SW 1271 (cell line): ENCODE measurements around the gene COG7.
"Not testable (repeated sequence)": the region's sequence is repeated elsewhere in the genome, so short reads cannot be mapped to it uniquely, and the experiment has no call there.

ENCODE experiments used
- DNase-seq, 2 experiments: peaks; one replicate each; lab custom pipeline; 2025; lab: John Stamatoyannopoulos, UW

Gene COG7

GRCh38 chr16:23409522-23409921 lies 43.5 kb downstream of the COG7 start:
- no peak for DNase-seq

GRCh38 chr16:23408823-23409298 lies 44.1 kb downstream of the COG7 start:
- no peak for DNase-seq

GRCh38 chr16:23408242-23408822 lies 44.7 kb downstream of the COG7 start:
- no peak for DNase-seq

GRCh38 chr16:23407436-23408127 lies 45.4 kb downstream of the COG7 start:
- DNase-seq: no peak

GRCh38 chr16:23406546-23407240 lies 46.3 kb downstream of the COG7 start:
- DNase-seq: no peak

- DNase-seq: no peak
These were observed 47.0 kb downstream of the COG7 start for GRCh38 chr16:23406024-23406423.

- no peak for DNase-seq
These were observed 49.4 kb downstream of the COG7 start for GRCh38 chr16:23403547-23403946.

GRCh38 chr16:23402100-23402499 lies 50.9 kb downstream of the COG7 start:
- no peak for DNase-seq

- no peak for DNase-seq
These were observed 51.9 kb downstream of the COG7 start for GRCh38 chr16:23401139-23401538.

- DNase-seq: not testable (repeated sequence)
These were observed 52.5 kb downstream of the COG7 start for GRCh38 chr16:23400447-23400846.

- no peak for DNase-seq
These were observed 53.8 kb downstream of the COG7 start for GRCh38 chr16:23398987-23399805.

- no peak for DNase-seq
These were observed 55.5 kb downstream of the COG7 start for GRCh38 chr16:23397464-23397863.

- DNase-seq: no peak
These were observed 57.3 kb downstream of the COG7 start for GRCh38 chr16:23395732-23396131.

- DNase-seq: no peak
These were observed 58.7 kb downstream of the COG7 start for GRCh38 chr16:23394141-23394831.

GRCh38 chr16:23392223-23392600 lies 60.8 kb downstream of the COG7 start:
- no peak for DNase-seq

GRCh38 chr16:23391381-23392222 lies 61.4 kb downstream of the COG7 start:
- DNase-seq: no peak

- DNase-seq: not testable (repeated sequence)
These were observed 63.1 kb downstream of the COG7 start for GRCh38 chr16:23389936-23390335.

- DNase-seq: no peak
These were observed 63.8 kb downstream of the COG7 start for GRCh38 chr16:23389201-23389600.

- DNase-seq: no peak
These were observed 64.2 kb downstream of the COG7 start for GRCh38 chr16:23388786-23389185.

GRCh38 chr16:23387666-23388065 lies 65.3 kb downstream of the COG7 start:
- DNase-seq: no peak

GRCh38 chr16:23385441-23385840 lies 67.5 kb downstream of the COG7 start:
- no peak for DNase-seq
